HepG2 (cell line): ENCODE results near the gene FMN2. TPM values are rescaled to one million over a fixed set of nuclear protein-coding genes. Genes with fewer than 3 reads are reported as not detected.
"Not testable (repeated sequence)": the region's sequence is repeated elsewhere in the genome, so short reads cannot be mapped to it uniquely, and the experiment has no call there.

Experiments used
- ATAC-seq: fragments of 200-7000 bp; cut with Tn5 transposase; 3 replicates; pipeline ENCODE4 v1.9.1; 2020; ENCODE audit warnings: mild to moderate bottlenecking, moderate library complexity
- BruUV-seq: library from RNA; stranded (reverse); fragments of 400-500 nt; replicated peaks from 2 replicates; lab custom pipeline; 2021; lab: Mats Ljungman, UMichigan
- CTCF ChIA-PET: fragments of 300-600 bp; formaldehyde crosslinking; extraction: SDS; loops from one replicate; lab custom pipeline; 2021; ENCODE audit warnings: low total read pairs, inconsistent platforms, low intra/inter-chr PET ratio; lab: Yijun Ruan, JAX
- POLR2A ChIA-PET: fragments of 350-600 bp; sonication (Branson Sonifier 250); formaldehyde crosslinking; loops from one replicate; lab custom pipeline; 2020; ENCODE audit warnings: antibody characterized with exemption, inconsistent platforms; lab: Yijun Ruan, JAX
- DNase-seq: peaks from one replicate; pipeline ENCODE4 v3.0.0-alpha.2; 2015; ENCODE audit warnings: low spot score
- FAIRE-seq: peaks from 3 replicates; lab custom pipeline; 2011; peaks lifted over from hg19 to GRCh38; lab: Jason Lieb, UNC
- H2AFZ ChIP-seq: one replicate; pipeline ENCODE4 v1.6.1; 2011; ENCODE audit warnings: low read length, inconsistent platforms
- H3K27ac ChIP-seq: fragments of 300-600 bp; 3 replicates; pipeline ENCODE4 v1.8.0; 2011; ENCODE audit warnings: mixed run types, mild to moderate bottlenecking, mixed read lengths, low read length, inconsistent platforms; ENCODE audit not compliant: insufficient read depth; ENCODE audit errors: extremely low read length
- H3K27me3 ChIP-seq, 2 experiments: fragments of 200-600 bp in 1 of 2; 2 replicates in 1 of 2; 3 replicates in 1 of 2; pipeline versions ENCODE4 v1.6.0 to v1.8.0; 2011; ENCODE audit warnings: low read length in 2 of 2, mild to moderate bottlenecking in 2 of 2, moderate library complexity in 2 of 2, inconsistent platforms in 1 of 2; ENCODE audit not compliant: insufficient read depth in 2 of 2, control insufficient read depth in 1 of 2
- H3K36me3 ChIP-seq, 2 experiments: fragments of 200-600 bp in 1 of 2; replicated peaks in 1 of 2; 2 replicates in 1 of 2; 3 replicates in 1 of 2; pipeline versions ENCODE4 v1.5.1 to v1.8.0; 2011; ENCODE audit warnings: low read length in 2 of 2, inconsistent platforms in 1 of 2; ENCODE audit not compliant: insufficient read depth in 2 of 2, control insufficient read depth in 1 of 2
- H3K4me1 ChIP-seq: 2 replicates; pipeline ENCODE4 v1.5.1; 2012; ENCODE audit warnings: low read length, inconsistent platforms; ENCODE audit not compliant: insufficient read depth
- H3K4me2 ChIP-seq: 2 replicates; pipeline ENCODE4 v1.6.0; 2011; ENCODE audit warnings: low read depth, low read length, inconsistent platforms
- H3K4me3 ChIP-seq, 3 experiments: fragments of 200-600 bp in 1 of 3; sonication (generic), shearing (Covaris generic) in 1 of 3; replicated peaks in 1 of 3; 2 replicates each; pipeline ENCODE4 v1.5.1; 2011 to 2016; ENCODE audit warnings: low read length in 3 of 3, inconsistent platforms in 2 of 3, low read depth in 2 of 3, mild to moderate bottlenecking in 2 of 3, control low read depth in 1 of 3, mixed read lengths in 1 of 3; ENCODE audit not compliant: insufficient read depth in 1 of 3
- H3K79me2 ChIP-seq: one replicate; pipeline ENCODE4 v1.6.1; 2011; ENCODE audit warnings: low read length, inconsistent platforms; ENCODE audit not compliant: insufficient read depth
- H3K9ac ChIP-seq: 2 replicates; pipeline ENCODE4 v1.6.0; 2011; ENCODE audit warnings: mild to moderate bottlenecking, low read depth, low read length, inconsistent platforms; ENCODE audit not compliant: insufficient read depth
- H3K9me3 ChIP-seq: 2 replicates; pipeline ENCODE4 v1.5.1; 2012; ENCODE audit warnings: mild to moderate bottlenecking, low read length
- H4K20me1 ChIP-seq: 2 replicates; pipeline ENCODE4 v1.6.0; 2011; ENCODE audit warnings: inconsistent platforms, mild to moderate bottlenecking, low read length, moderate library complexity; ENCODE audit not compliant: insufficient read depth
- NONO ChIP-seq, 2 experiments: fragments of 450-650 bp in 1 of 2; sonication (generic) in 1 of 2; formaldehyde crosslinking in 1 of 2; IDR thresholded peaks in 1 of 2; conservative IDR thresholded peaks in 1 of 2; 2 replicates each; pipeline versions ENCODE4 v1.6.1 to v1.8.0; 2017 to 2022; ENCODE audit warnings: mild to moderate bottlenecking in 1 of 2, missing genetic modification reagents in 1 of 2, moderate library complexity in 1 of 2
- TEAD3 ChIP-seq: optimal IDR thresholded peaks from 2 replicates; pipeline ENCODE3; 2016; ENCODE audit warnings: borderline replicate concordance
- ZNF430 ChIP-seq: sonication (generic); formaldehyde crosslinking; IDR thresholded peaks from 2 replicates; pipeline ENCODE4 v1.9.0; 2021; ENCODE audit warnings: mild to moderate bottlenecking, missing genetic modification reagents
- WGBS: methylation state at CpG from one replicate; pipeline ENCODE4 v1.1.6; 2017; ENCODE audit warnings: low lambda C conversion rate; 5-methylcytosine and 5-hydroxymethylcytosine counted together
- in situ Hi-C: cut with HindIII; loops from 2 replicates; pipeline ENCODE4 v1.10.0; 2017; ENCODE audit warnings: low pct_unique_long_range_greater_than_20kb; ENCODE audit not compliant: extremely low pct_ligation_motif_present
- intact Hi-C: fragments of 100-400 bp; cut with micrococcal nuclease; formaldehyde crosslinking; loops from one replicate; pipeline ENCODE4 v1.10.0; 2022; ENCODE audit not compliant: unreplicated experiment
- polyA plus RNA-seq, 8 experiments: library from polyadenylated mRNA; depleted of rRNA in 3 of 8; stranded (reverse) in 7 of 8; unstranded in 1 of 8; fragments of >200 nt; fragmentation: Illumina TruSeq in 4 of 8; extraction: Trizol in 4 of 8; gene quantifications; 2 replicates each; pipeline versions ENCODE4 v1.2.1 to v1.2.3, GENCODE V29; 2011 to 2016; ENCODE audit warnings: low read depth in 4 of 8, missing spikeins in 1 of 8, mixed read lengths in 1 of 8; ENCODE audit not compliant: insufficient read depth in 1 of 8
- total RNA-seq, 5 experiments: library from RNA; depleted of rRNA; stranded (reverse); fragments of >200 nt; fragmentation: Illumina TruSeq; extraction: Trizol; gene quantifications; 2 replicates each; pipeline ENCODE4 v1.2.3, GENCODE V29; 2016; ENCODE audit warnings: low read depth in 1 of 5

Gene FMN2
- total and polyA plus RNA-seq, 2 of the 13 experiments (the other 11 are each of a cell fraction or from before 2014, with no cell fraction given), result not detected

DNA sequence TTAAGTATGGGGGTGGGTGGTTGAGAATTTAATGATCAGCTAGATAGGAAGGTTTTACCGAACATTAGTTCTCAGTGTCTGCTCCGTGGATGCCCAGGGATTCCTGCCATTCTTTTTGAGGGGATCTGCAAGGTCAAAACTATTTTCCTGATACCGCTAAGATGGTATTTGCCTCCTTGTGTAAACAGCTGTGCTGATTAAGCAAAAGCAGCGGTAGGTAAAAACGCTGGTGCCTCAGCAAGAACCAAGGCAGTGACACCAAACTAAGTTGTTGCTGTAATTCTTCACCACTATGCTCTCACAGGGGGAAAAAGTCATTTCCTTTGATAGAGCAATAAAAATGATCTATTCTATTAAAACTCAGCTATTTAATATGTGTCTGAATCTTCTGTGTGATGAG lies 229.0 kb downstream of the FMN2 start:
- Histone ChIP-seq H4K20me1 (no peaks in the 10 kb centered on the region), H3K79me2 (no peaks in the 10 kb centered on the region), H3K4me1 (no peaks in the 10 kb centered on the region), H3K36me3 (no peaks in the 10 kb centered on the region), H3K27ac (no peak overlapping the region)
- ATAC-seq (no peak), FAIRE-seq (no peak), DNase-seq (no peak)
- WGBS, result 0% methylated on average over 5 of the region's 5 CpGs
- BruUV-seq, result no TSS peak
- POLR2A ChIA-PET, result no interaction called here
- no peak for TF ChIP-seq TEAD3 (CRISPR knock-in tag)
- TF ChIP-seq, all 625 proteins: peak for 0
- Histone ChIP-seq H3K4me2 (no peak overlapping the region), H3K4me3 (no peak overlapping the region), H2AFZ (no peak overlapping the region), H3K9me3 (no peaks in the 10 kb centered on the region), H3K9ac (no peak overlapping the region), H3K27me3 (0 out of 5 replicates have a peak, but pooled peaks cover 0 to 3% of the 10 kb centered on the region in 2 experiments)
- CTCF ChIA-PET, result no interaction called here
- in situ Hi-C loops, result no loop called here
- intact Hi-C loops, result no loop called here

DNA sequence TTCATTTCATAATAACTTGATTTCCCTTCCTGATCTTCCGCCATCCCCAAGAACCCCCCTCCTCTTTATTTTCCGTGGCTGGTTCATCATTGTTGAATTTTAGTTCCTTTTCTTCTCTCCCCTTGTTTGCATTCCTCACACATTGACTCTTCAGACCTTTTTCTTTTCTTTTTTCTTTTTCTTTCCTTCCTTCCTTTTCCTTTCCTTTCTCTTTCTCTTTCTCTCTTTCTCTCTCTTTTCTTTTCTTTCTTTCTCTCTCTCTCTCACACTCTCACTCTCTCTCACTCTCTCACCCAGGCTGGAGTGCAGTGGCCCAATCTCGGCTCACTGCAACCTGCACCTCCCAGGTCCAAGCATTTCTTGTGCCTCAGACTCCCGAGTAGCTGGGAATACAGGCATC lies 231.3 kb downstream of the FMN2 start:
- CTCF ChIA-PET, result no interaction called here
- in situ Hi-C loops, result no loop called here
- BruUV-seq, result no TSS peak
- 3% methylated on average over 4 of the region's 4 CpGs for WGBS
- Histone ChIP-seq H3K4me2 (no peak overlapping the region), H3K4me1 (no peaks in the 10 kb centered on the region), H3K9ac (no peak overlapping the region), H3K4me3 (no peak overlapping the region), H3K79me2 (no peaks in the 10 kb centered on the region), H3K27ac (no peak overlapping the region), H3K27me3 (0 out of 5 replicates have a peak, but pooled peaks cover 0 to 3% of the 10 kb centered on the region in 2 experiments), H4K20me1 (no peaks in the 10 kb centered on the region), H3K36me3 (no peaks in the 10 kb centered on the region), H3K9me3 (no peaks in the 10 kb centered on the region), H2AFZ (no peak overlapping the region)
- FAIRE-seq, result no peak
- no peak for ATAC-seq
- DNase-seq, result no peak
- POLR2A ChIA-PET, result no interaction called here
- TF ChIP-seq NONO (IDR thresholded peaks at IDR 0.05), result 0 out of 2 replicates have a peak, but pooled peaks have one; percentile 22
- TF ChIP-seq NONO (CRISPR knock-in tag; conservative IDR thresholded peaks at IDR 0.05), result no peak
- TF ChIP-seq ZNF430, result no peak
- intact Hi-C loops, result no loop called here

DNA sequence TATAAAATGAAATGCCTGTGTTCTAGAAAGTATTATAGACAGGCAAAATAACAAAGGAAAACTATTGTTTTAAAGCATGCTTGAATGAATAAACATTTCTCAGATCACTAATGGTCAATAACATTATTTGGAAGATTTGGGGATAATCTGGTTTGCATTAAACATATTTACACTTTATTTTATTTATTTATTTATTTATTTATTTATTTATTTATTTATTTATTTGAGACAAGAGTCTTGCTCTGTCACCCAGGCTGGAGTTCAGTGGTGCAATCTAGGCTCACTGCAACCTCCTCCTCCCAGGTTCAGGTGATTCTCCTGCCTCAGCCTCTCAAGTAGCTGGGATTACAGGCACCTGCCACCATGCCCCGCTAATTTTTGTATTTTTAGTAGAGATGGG lies 236.7 kb downstream of the FMN2 start:
- H3K4me3 ChIP-seq, H4K20me1 ChIP-seq, CTCF ChIA-PET, H3K27me3 ChIP-seq, H2AFZ ChIP-seq, H3K27ac ChIP-seq, BruUV-seq, H3K9ac ChIP-seq, ATAC-seq, H3K36me3 ChIP-seq, in situ Hi-C loops, H3K79me2 ChIP-seq, DNase-seq, H3K4me1 ChIP-seq, intact Hi-C loops, H3K9me3 ChIP-seq, H3K4me2 ChIP-seq, FAIRE-seq, POLR2A ChIA-PET: not testable (repeated sequence)
- WGBS, result 0% methylated on average over 1 of the region's 1 CpG
